K562 (cell line): ENCODE data around the gene BPTF. TPM values are rescaled to one million over a fixed set of nuclear protein-coding genes. Genes with fewer than 3 reads are reported as not detected.

Experiments used
- AFF1 ChIP-seq, 2 experiments: fragments of 450-650 bp; IDR thresholded peaks; 2 replicates each; pipeline ENCODE4 v1.6.1; 2018; ENCODE audit warnings: mild to moderate bottlenecking in 2 of 2, low read depth in 1 of 2; ENCODE audit not compliant: partially characterized antibody in 2 of 2
- ATF3 ChIP-seq, 2 experiments: fragments of 450-650 bp in 1 of 2; sonication (generic) in 1 of 2; formaldehyde crosslinking in 1 of 2; IDR thresholded peaks in 1 of 2; conservative IDR thresholded peaks in 1 of 2; 2 replicates each; pipeline versions ENCODE4 v1.6.1 to v1.8.1; 2016 to 2023; ENCODE audit warnings: mild to moderate bottlenecking in 2 of 2, moderate library complexity in 2 of 2, inconsistent platforms in 1 of 2, missing genetic modification reagents in 1 of 2
- DLX4 ChIP-seq: fragments of 250-450 bp; sonication (Bioruptor Pico); IDR thresholded peaks from 2 replicates; pipeline ENCODE4 v1.6.1; 2021; ENCODE audit warnings: mild to moderate bottlenecking
- MEF2D ChIP-seq: conservative IDR thresholded peaks from 2 replicates; pipeline ENCODE4 v1.6.1; 2016; ENCODE audit warnings: low read depth, missing genetic modification characterization, missing compliant biosample characterization
- PKNOX1 ChIP-seq: fragments of 450-650 bp; IDR thresholded peaks from 2 replicates; pipeline ENCODE4 v1.6.1; 2016
- POLR2H ChIP-seq: IDR thresholded peaks from 2 replicates; pipeline ENCODE4 v1.6.1; 2016; ENCODE audit warnings: missing genetic modification characterization, low read depth, mild to moderate bottlenecking, control low read depth, missing compliant biosample characterization, moderate library complexity
- SNIP1 ChIP-seq: fragments of 450-650 bp; IDR thresholded peaks from 2 replicates; pipeline ENCODE4 v1.7.1; 2017; ENCODE audit warnings: low read depth, mild to moderate bottlenecking
- TRIM25 ChIP-seq: fragments of 450-650 bp; IDR thresholded peaks from 2 replicates; pipeline ENCODE4 v1.7.0; 2016; ENCODE audit warnings: borderline replicate concordance
- ZMIZ1 ChIP-seq, 2 experiments: fragments of 150-350 bp in 1 of 2; IDR thresholded peaks; 2 replicates each; pipeline ENCODE4 v1.6.1; 2012 to 2016; ENCODE audit warnings: low read depth in 2 of 2, low read length in 2 of 2, mild to moderate bottlenecking in 1 of 2, moderate library complexity in 1 of 2
- ZNF655 ChIP-seq: fragments of 250-450 bp; sonication (Bioruptor Pico); IDR thresholded peaks from 2 replicates; pipeline ENCODE4 v1.5.0; 2021
- polyA plus RNA-seq, 8 experiments: library from polyadenylated mRNA; depleted of rRNA in 4 of 8; stranded (reverse) in 5 of 8; unstranded in 3 of 8; fragments of >200 nt; fragmentation: Nextera tagmentation in 2 of 8; fragmentation: Illumina TruSeq in 1 of 8; extraction: Ambion mirVana in 2 of 8; extraction: Trizol in 1 of 8; gene quantifications; 2 replicates each; pipeline versions ENCODE4 v1.2.1 to v1.2.3, GENCODE V29; 2011 to 2014; ENCODE audit warnings: inconsistent platforms in 1 of 8, missing spikeins in 1 of 8
- total RNA-seq, 7 experiments: library from RNA; depleted of rRNA in 6 of 7; stranded (reverse); fragments of >200 nt in 6 of 7; fragmentation: Illumina TruSeq in 2 of 7; extraction: Trizol in 2 of 7; gene quantifications; 2 replicates each; pipeline versions ENCODE4 v1.2.1 to v1.2.3, GENCODE V29; 2011 to 2021; ENCODE audit warnings: low replicate concordance in 1 of 7

Gene BPTF
- total and polyA plus RNA-seq, 9 of the 15 experiments (the other 6 are each of a cell fraction or from before 2014, with no cell fraction given), result 12.5 to 52.1 (median 26.9) TPM

GRCh38 chr17:68011199-68011665, 185.9 kb downstream of the BPTF start (continued):
- TF ChIP-seq ATF3 (IDR thresholded peaks at IDR 0.05), result no peak
- TF ChIP-seq ATF3 (CRISPR knock-in tag; conservative IDR thresholded peaks at IDR 0.05), result no peak
- TF ChIP-seq SNIP1, result no peak
- no peak for TF ChIP-seq ZMIZ1 (IDR thresholded peaks at IDR 0.05; ENCODE audit: low read depth in 2 of 2, low read length in 2 of 2)
- no peak for TF ChIP-seq PKNOX1
- no peak for TF ChIP-seq AFF1 (IDR thresholded peaks at IDR 0.05; ENCODE audit: low read depth in 1 of 2, partially characterized antibody in 2 of 2)
- TF ChIP-seq TRIM25, result no peak
- TF ChIP-seq MEF2D (tag), result no peak
- TF ChIP-seq POLR2H (tag), result no peak
- no peak for TF ChIP-seq DLX4 (CRISPR knock-in tag)
- TF ChIP-seq ZNF655, result no peak
